HepG2 (cell line): Measurements from ENCODE around the gene CAP2. TPM values are rescaled to one million over a fixed set of nuclear protein-coding genes. Genes with fewer than 3 reads are reported as not detected.

Experiments
- ATAC-seq: fragments of 200-7000 bp; cut with Tn5 transposase; 3 replicates; pipeline ENCODE4 v1.9.1; 2020; ENCODE audit warnings: mild to moderate bottlenecking, moderate library complexity
- BruUV-seq: library from RNA; stranded (reverse); fragments of 400-500 nt; replicated peaks from 2 replicates; lab custom pipeline; 2021; lab: Mats Ljungman, UMichigan
- CTCF ChIA-PET: fragments of 300-600 bp; formaldehyde crosslinking; extraction: SDS; loops from one replicate; lab custom pipeline; 2021; ENCODE audit warnings: low total read pairs, inconsistent platforms, low intra/inter-chr PET ratio; lab: Yijun Ruan, JAX
- POLR2A ChIA-PET: fragments of 350-600 bp; sonication (Branson Sonifier 250); formaldehyde crosslinking; loops from one replicate; lab custom pipeline; 2020; ENCODE audit warnings: antibody characterized with exemption, inconsistent platforms; lab: Yijun Ruan, JAX
- DNase-seq: peaks from one replicate; pipeline ENCODE4 v3.0.0-alpha.2; 2015; ENCODE audit warnings: low spot score
- FAIRE-seq: peaks from 3 replicates; lab custom pipeline; 2011; peaks lifted over from hg19 to GRCh38; lab: Jason Lieb, UNC
- H2AFZ ChIP-seq: one replicate; pipeline ENCODE4 v1.6.1; 2011; ENCODE audit warnings: low read length, inconsistent platforms
- H3K27ac ChIP-seq: fragments of 300-600 bp; 3 replicates; pipeline ENCODE4 v1.8.0; 2011; ENCODE audit warnings: mixed run types, mild to moderate bottlenecking, mixed read lengths, low read length, inconsistent platforms; ENCODE audit not compliant: insufficient read depth; ENCODE audit errors: extremely low read length
- H3K27me3 ChIP-seq, 2 experiments: fragments of 200-600 bp in 1 of 2; 2 replicates in 1 of 2; 3 replicates in 1 of 2; pipeline versions ENCODE4 v1.6.0 to v1.8.0; 2011; ENCODE audit warnings: low read length in 2 of 2, mild to moderate bottlenecking in 2 of 2, moderate library complexity in 2 of 2, inconsistent platforms in 1 of 2; ENCODE audit not compliant: insufficient read depth in 2 of 2, control insufficient read depth in 1 of 2
- H3K36me3 ChIP-seq, 2 experiments: fragments of 200-600 bp in 1 of 2; replicated peaks in 1 of 2; 2 replicates in 1 of 2; 3 replicates in 1 of 2; pipeline versions ENCODE4 v1.5.1 to v1.8.0; 2011; ENCODE audit warnings: low read length in 2 of 2, inconsistent platforms in 1 of 2; ENCODE audit not compliant: insufficient read depth in 2 of 2, control insufficient read depth in 1 of 2
- H3K4me1 ChIP-seq: 2 replicates; pipeline ENCODE4 v1.5.1; 2012; ENCODE audit warnings: low read length, inconsistent platforms; ENCODE audit not compliant: insufficient read depth
- H3K4me2 ChIP-seq: 2 replicates; pipeline ENCODE4 v1.6.0; 2011; ENCODE audit warnings: low read depth, low read length, inconsistent platforms
- H3K4me3 ChIP-seq, 3 experiments: fragments of 200-600 bp in 1 of 3; sonication (generic), shearing (Covaris generic) in 1 of 3; replicated peaks in 1 of 3; 2 replicates each; pipeline ENCODE4 v1.5.1; 2011 to 2016; ENCODE audit warnings: low read length in 3 of 3, inconsistent platforms in 2 of 3, low read depth in 2 of 3, mild to moderate bottlenecking in 2 of 3, control low read depth in 1 of 3, mixed read lengths in 1 of 3; ENCODE audit not compliant: insufficient read depth in 1 of 3
- H3K79me2 ChIP-seq: one replicate; pipeline ENCODE4 v1.6.1; 2011; ENCODE audit warnings: low read length, inconsistent platforms; ENCODE audit not compliant: insufficient read depth
- H3K9ac ChIP-seq: 2 replicates; pipeline ENCODE4 v1.6.0; 2011; ENCODE audit warnings: mild to moderate bottlenecking, low read depth, low read length, inconsistent platforms; ENCODE audit not compliant: insufficient read depth
- H3K9me3 ChIP-seq: 2 replicates; pipeline ENCODE4 v1.5.1; 2012; ENCODE audit warnings: mild to moderate bottlenecking, low read length
- H4K20me1 ChIP-seq: 2 replicates; pipeline ENCODE4 v1.6.0; 2011; ENCODE audit warnings: inconsistent platforms, mild to moderate bottlenecking, low read length, moderate library complexity; ENCODE audit not compliant: insufficient read depth
- KDM5A ChIP-seq: fragments of 200-600 bp; sonication (generic); IDR thresholded peaks from 2 replicates; pipeline ENCODE4 v1.7.0; 2018; ENCODE audit warnings: antibody characterized with exemption, mild to moderate bottlenecking, low read length, borderline replicate concordance
- MAFK ChIP-seq, 2 experiments: IDR thresholded peaks in 1 of 2; conservative IDR thresholded peaks in 1 of 2; 2 replicates each; pipeline ENCODE4 v1.6.1; 2011; ENCODE audit warnings: improper control_type of control experiment in 2 of 2, low read length in 2 of 2
- TGIF2 ChIP-seq: IDR thresholded peaks from 2 replicates; pipeline ENCODE4 v1.6.1; 2016; ENCODE audit warnings: control low read depth, missing compliant biosample characterization
- WGBS: methylation state at CpG from one replicate; pipeline ENCODE4 v1.1.6; 2017; ENCODE audit warnings: low lambda C conversion rate; 5-methylcytosine and 5-hydroxymethylcytosine counted together
- in situ Hi-C: cut with HindIII; loops from 2 replicates; pipeline ENCODE4 v1.10.0; 2017; ENCODE audit warnings: low pct_unique_long_range_greater_than_20kb; ENCODE audit not compliant: extremely low pct_ligation_motif_present
- intact Hi-C: fragments of 100-400 bp; cut with micrococcal nuclease; formaldehyde crosslinking; loops from one replicate; pipeline ENCODE4 v1.10.0; 2022; ENCODE audit not compliant: unreplicated experiment
- polyA plus RNA-seq, 8 experiments: library from polyadenylated mRNA; depleted of rRNA in 3 of 8; stranded (reverse) in 7 of 8; unstranded in 1 of 8; fragments of >200 nt; fragmentation: Illumina TruSeq in 4 of 8; extraction: Trizol in 4 of 8; gene quantifications; 2 replicates each; pipeline versions ENCODE4 v1.2.1 to v1.2.3, GENCODE V29; 2011 to 2016; ENCODE audit warnings: low read depth in 4 of 8, missing spikeins in 1 of 8, mixed read lengths in 1 of 8; ENCODE audit not compliant: insufficient read depth in 1 of 8
- total RNA-seq, 5 experiments: library from RNA; depleted of rRNA; stranded (reverse); fragments of >200 nt; fragmentation: Illumina TruSeq; extraction: Trizol; gene quantifications; 2 replicates each; pipeline ENCODE4 v1.2.3, GENCODE V29; 2016; ENCODE audit warnings: low read depth in 1 of 5

Gene CAP2
- total and polyA plus RNA-seq, 2 of the 13 experiments (the other 11 are each of a cell fraction or from before 2014, with no cell fraction given): 7.9 to 53.1 TPM

GRCh38 chr6:17505767-17506280 lies 112.4 kb downstream of the CAP2 start:
- no peaks in the 10 kb centered on the region for H3K9me3 ChIP-seq
- in situ Hi-C loops: no loop called here
- intact Hi-C loops: no loop called here
- no peak overlapping the region for H3K4me3 ChIP-seq
- no TSS peak for BruUV-seq
- ATAC-seq: no peak
- no peaks in the 10 kb centered on the region for H3K4me1 ChIP-seq
- H3K27ac ChIP-seq: no peak overlapping the region
- H4K20me1 ChIP-seq: no peaks in the 10 kb centered on the region
- no peaks in the 10 kb centered on the region for H3K27me3 ChIP-seq
- no peak for FAIRE-seq
- H3K4me2 ChIP-seq: no peak overlapping the region
- no peak for DNase-seq
- H3K79me2 ChIP-seq: no peaks in the 10 kb centered on the region
- no peak overlapping the region for H2AFZ ChIP-seq
- CTCF ChIA-PET: no interaction called here
- TF ChIP-seq MAFK (conservative IDR thresholded peaks at IDR 0.05 in 1 of 2, IDR thresholded peaks at IDR 0.05 in 1 of 2; ENCODE audit: low read length in 2 of 2) (peak in 1 of 2 experiments; percentile 2; a peak in 1 of 4 replicates), TGIF2 (CRISPR knock-in tag) (no peak)
- 97% methylated on average over 5 of the region's 5 CpGs for WGBS
- H3K36me3 ChIP-seq: no peaks in the 10 kb centered on the region
- POLR2A ChIA-PET: no interaction called here
- no peak overlapping the region for H3K9ac ChIP-seq

GRCh38 chr6:17506531-17506930 lies 113.1 kb downstream of the CAP2 start:
- Histone ChIP-seq H3K27ac (no peak overlapping the region), H3K27me3 (no peaks in the 10 kb centered on the region), H3K9me3 (no peaks in the 10 kb centered on the region), H3K4me1 (no peaks in the 10 kb centered on the region), H3K4me2 (no peak overlapping the region), H3K79me2 (no peaks in the 10 kb centered on the region), H3K4me3 (no peak overlapping the region), H2AFZ (no peak overlapping the region), H3K9ac (no peak overlapping the region), H4K20me1 (no peaks in the 10 kb centered on the region), H3K36me3 (no peaks in the 10 kb centered on the region; a peak in 1 of 5 replicates)
- ChIA-PET POLR2A (no interaction called here), CTCF (no interaction called here)
- in situ Hi-C loops: no loop called here
- intact Hi-C loops: no loop called here
- WGBS: 95% methylated on average over 6 of the region's 6 CpGs
- no peak for TF ChIP-seq KDM5A
- ATAC-seq (no peak), FAIRE-seq (no peak), DNase-seq (no peak)
- no TSS peak for BruUV-seq
